Panc1 (cell line): ENCODE measurements around the gene RAB14. TPM values are rescaled to one million over a fixed set of nuclear protein-coding genes. Genes with fewer than 3 reads are reported as not detected.

ENCODE experiments used
- ATAC-seq: fragments of 200-7000 bp; cut with Tn5 transposase; 2 replicates; pipeline ENCODE4 v1.9.1; 2020; ENCODE audit warnings: mild to moderate bottlenecking, moderate library complexity
- BruUV-seq: library from RNA; stranded (reverse); fragments of 400-500 nt; replicated peaks from 2 replicates; lab custom pipeline; 2021; lab: Mats Ljungman, UMichigan
- CTCF ChIA-PET: fragments of 300-600 bp; sonication (Branson Sonifier 250); formaldehyde crosslinking; loops from one replicate; lab custom pipeline; 2022; ENCODE audit warnings: antibody characterized with exemption; lab: Charles Lee
- POLR2A ChIA-PET: fragments of 300-600 bp; sonication (Branson Sonifier 250); formaldehyde crosslinking; loops from one replicate; lab custom pipeline; 2022; ENCODE audit warnings: antibody characterized with exemption; lab: Charles Lee
- DNase-seq: peaks from one replicate; pipeline ENCODE4 v3.0.0-alpha.2; 2010; ENCODE audit warnings: low read depth, low spot score
- H3K27ac ChIP-seq: 2 replicates; pipeline ENCODE4 v1.5.1; 2011; ENCODE audit warnings: mild to moderate bottlenecking, low read length, inconsistent platforms
- H3K27me3 ChIP-seq: fragments of 200-500 bp; sonication (Bioruptor generic); 2 replicates; pipeline ENCODE4 v1.6.0; 2014; ENCODE audit warnings: low read length, inconsistent platforms; ENCODE audit not compliant: control insufficient read depth, insufficient read depth
- H3K36me3 ChIP-seq: fragments of 200-500 bp; sonication (Bioruptor generic); 2 replicates; pipeline ENCODE4 v1.5.1; 2014; ENCODE audit warnings: inconsistent platforms, mild to moderate bottlenecking, low read length, moderate library complexity; ENCODE audit not compliant: control insufficient read depth, insufficient read depth
- H3K4me1 ChIP-seq: 2 replicates; pipeline ENCODE4 v1.5.1; 2011; ENCODE audit warnings: inconsistent platforms, mild to moderate bottlenecking, low read length, moderate library complexity; ENCODE audit not compliant: control insufficient read depth, insufficient read depth
- H3K4me3 ChIP-seq, 2 experiments: 2 replicates each; pipeline ENCODE4 v1.5.1; 2011 to 2012; ENCODE audit warnings: low read depth in 2 of 2, low read length in 2 of 2, mild to moderate bottlenecking in 2 of 2, inconsistent platforms in 1 of 2, moderate library complexity in 1 of 2
- H3K9me3 ChIP-seq: fragments of 200-500 bp; sonication (Bioruptor generic); 2 replicates; pipeline ENCODE4 v1.5.1; 2014; ENCODE audit warnings: low read depth, mild to moderate bottlenecking, inconsistent platforms, low read length, moderate library complexity; ENCODE audit not compliant: control insufficient read depth, insufficient read depth
- POLR2AphosphoS5 ChIP-seq: IDR thresholded peaks from 2 replicates; pipeline ENCODE4 v1.6.1; 2012; ENCODE audit warnings: mild to moderate bottlenecking, low read depth, low read length, moderate library complexity
- TCF7L2 ChIP-seq: IDR thresholded peaks from 2 replicates; pipeline ENCODE4 v1.6.1; 2011; ENCODE audit warnings: mild to moderate bottlenecking, low read depth, low read length, inconsistent platforms
- in situ Hi-C: cut with HindIII; loops from 2 replicates; pipeline ENCODE4 v1.10.0; 2016; ENCODE audit warnings: low sequenced_read_pairs, low pct_unique_long_range_greater_than_20kb
- intact Hi-C: fragments of 100-400 bp; cut with micrococcal nuclease; formaldehyde crosslinking; loops from one replicate; pipeline ENCODE4 v1.10.0; 2022; ENCODE audit not compliant: unreplicated experiment
- total RNA-seq: library from RNA; stranded (reverse); gene quantifications from one replicate; pipeline ENCODE4 v1.2.1, GENCODE V29; 2021; ENCODE audit not compliant: unreplicated experiment
- TF ChIP-seq, protein P1 (sequence below), 2 experiments: IDR thresholded peaks; 2 replicates each; pipeline ENCODE4 v1.6.1; 2011 to 2012; ENCODE audit warnings: low read depth in 2 of 2, control low read depth in 1 of 2, low read length in 1 of 2, mild to moderate bottlenecking in 1 of 2, moderate library complexity in 1 of 2; ENCODE audit not compliant: insufficient read depth in 1 of 2
- TF ChIP-seq, protein P2 (sequence below): fragments of 450-650 bp; IDR thresholded peaks from 2 replicates; pipeline ENCODE4 v1.5.1; 2017; ENCODE audit warnings: mild to moderate bottlenecking

The RAB14 gene
- total RNA-seq, 1 experiment from 2014 or later: 42.7 TPM

DNA sequence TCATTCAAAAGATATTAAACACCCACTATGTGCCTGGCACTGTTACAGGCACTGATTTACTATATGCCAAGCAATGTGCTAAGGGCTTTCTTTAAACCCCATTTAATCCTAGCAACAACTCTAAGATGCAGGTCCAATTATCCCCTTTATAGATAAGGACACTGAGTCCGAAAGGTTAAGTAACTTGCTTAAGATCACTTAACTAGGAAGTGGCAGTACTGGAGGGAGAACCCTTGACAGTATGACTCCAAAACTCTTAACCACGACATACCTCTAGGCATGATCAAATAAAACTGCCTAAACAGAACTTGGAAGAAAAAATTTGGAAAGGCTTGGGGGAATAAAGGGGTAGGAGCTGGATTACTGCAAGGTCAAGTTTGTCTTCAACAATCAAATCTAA, 1.7 kb downstream of the RAB14 start:
- peak overlapping the region; percentile 76 for H3K27ac ChIP-seq
- peaks cover 2% of the 10 kb centered on the region; the same call in 1 of the 2 replicates for H3K36me3 ChIP-seq
- BruUV-seq: no TSS peak
- no peaks in the 10 kb centered on the region for H3K9me3 ChIP-seq
- intact Hi-C loops: no loop called here
- H3K4me3 ChIP-seq: peak overlapping the region; percentile 82 to 85
- ChIA-PET POLR2A (interaction anchor here (0.6 kb wide), 1 partner anchor 175 kb away, joined by 9 read pairs; no protein-coding TSS in a partner anchor), CTCF (no interaction called here)
- in situ Hi-C loops: no loop called here
- no peaks in the 10 kb centered on the region for H3K27me3 ChIP-seq
- DNase-seq (no peak), ATAC-seq (no peak)
- H3K4me1 ChIP-seq: peaks cover 14% of the 10 kb centered on the region
- TF ChIP-seq, protein P1, sequence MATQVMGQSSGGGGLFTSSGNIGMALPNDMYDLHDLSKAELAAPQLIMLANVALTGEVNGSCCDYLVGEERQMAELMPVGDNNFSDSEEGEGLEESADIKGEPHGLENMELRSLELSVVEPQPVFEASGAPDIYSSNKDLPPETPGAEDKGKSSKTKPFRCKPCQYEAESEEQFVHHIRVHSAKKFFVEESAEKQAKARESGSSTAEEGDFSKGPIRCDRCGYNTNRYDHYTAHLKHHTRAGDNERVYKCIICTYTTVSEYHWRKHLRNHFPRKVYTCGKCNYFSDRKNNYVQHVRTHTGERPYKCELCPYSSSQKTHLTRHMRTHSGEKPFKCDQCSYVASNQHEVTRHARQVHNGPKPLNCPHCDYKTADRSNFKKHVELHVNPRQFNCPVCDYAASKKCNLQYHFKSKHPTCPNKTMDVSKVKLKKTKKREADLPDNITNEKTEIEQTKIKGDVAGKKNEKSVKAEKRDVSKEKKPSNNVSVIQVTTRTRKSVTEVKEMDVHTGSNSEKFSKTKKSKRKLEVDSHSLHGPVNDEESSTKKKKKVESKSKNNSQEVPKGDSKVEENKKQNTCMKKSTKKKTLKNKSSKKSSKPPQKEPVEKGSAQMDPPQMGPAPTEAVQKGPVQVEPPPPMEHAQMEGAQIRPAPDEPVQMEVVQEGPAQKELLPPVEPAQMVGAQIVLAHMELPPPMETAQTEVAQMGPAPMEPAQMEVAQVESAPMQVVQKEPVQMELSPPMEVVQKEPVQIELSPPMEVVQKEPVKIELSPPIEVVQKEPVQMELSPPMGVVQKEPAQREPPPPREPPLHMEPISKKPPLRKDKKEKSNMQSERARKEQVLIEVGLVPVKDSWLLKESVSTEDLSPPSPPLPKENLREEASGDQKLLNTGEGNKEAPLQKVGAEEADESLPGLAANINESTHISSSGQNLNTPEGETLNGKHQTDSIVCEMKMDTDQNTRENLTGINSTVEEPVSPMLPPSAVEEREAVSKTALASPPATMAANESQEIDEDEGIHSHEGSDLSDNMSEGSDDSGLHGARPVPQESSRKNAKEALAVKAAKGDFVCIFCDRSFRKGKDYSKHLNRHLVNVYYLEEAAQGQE (IDR thresholded peaks at IDR 0.05; ENCODE audit: insufficient read depth in 1 of 2, low read depth in 2 of 2, low read length in 1 of 2): no peak
- TF ChIP-seq, protein P2, sequence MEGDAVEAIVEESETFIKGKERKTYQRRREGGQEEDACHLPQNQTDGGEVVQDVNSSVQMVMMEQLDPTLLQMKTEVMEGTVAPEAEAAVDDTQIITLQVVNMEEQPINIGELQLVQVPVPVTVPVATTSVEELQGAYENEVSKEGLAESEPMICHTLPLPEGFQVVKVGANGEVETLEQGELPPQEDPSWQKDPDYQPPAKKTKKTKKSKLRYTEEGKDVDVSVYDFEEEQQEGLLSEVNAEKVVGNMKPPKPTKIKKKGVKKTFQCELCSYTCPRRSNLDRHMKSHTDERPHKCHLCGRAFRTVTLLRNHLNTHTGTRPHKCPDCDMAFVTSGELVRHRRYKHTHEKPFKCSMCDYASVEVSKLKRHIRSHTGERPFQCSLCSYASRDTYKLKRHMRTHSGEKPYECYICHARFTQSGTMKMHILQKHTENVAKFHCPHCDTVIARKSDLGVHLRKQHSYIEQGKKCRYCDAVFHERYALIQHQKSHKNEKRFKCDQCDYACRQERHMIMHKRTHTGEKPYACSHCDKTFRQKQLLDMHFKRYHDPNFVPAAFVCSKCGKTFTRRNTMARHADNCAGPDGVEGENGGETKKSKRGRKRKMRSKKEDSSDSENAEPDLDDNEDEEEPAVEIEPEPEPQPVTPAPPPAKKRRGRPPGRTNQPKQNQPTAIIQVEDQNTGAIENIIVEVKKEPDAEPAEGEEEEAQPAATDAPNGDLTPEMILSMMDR: no peak
- TF ChIP-seq TCF7L2 (no peak), POLR2AphosphoS5 (no peak)

DNA sequence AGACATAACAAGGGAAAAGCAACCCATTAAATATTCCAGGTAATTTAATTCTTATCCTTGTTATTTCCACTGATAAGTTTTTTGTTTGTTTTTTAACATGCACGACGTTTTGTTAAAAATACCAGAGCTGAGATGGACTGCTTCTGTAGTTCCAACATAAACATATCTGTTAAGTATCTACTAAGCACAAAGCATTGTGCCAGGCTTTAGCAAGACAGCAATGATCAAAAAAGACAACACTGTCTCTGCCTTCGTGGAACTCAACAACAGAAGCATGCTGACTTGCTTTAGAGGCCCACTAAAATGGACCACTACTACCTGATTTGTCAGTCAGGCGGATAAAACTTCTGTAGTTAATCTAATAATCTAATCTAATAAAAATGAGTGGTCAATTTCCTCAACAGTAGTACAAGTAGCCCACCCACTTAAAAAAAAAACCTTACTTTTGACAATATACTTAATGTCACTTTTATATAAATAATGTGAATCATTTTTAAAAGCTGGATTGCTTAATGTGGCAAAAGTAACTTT, 3.1 kb downstream of the RAB14 start:
- TF ChIP-seq, protein P1 (IDR thresholded peaks at IDR 0.05; ENCODE audit: insufficient read depth in 1 of 2, low read depth in 2 of 2, low read length in 1 of 2): no peak
- TF ChIP-seq POLR2AphosphoS5: no peak
- Histone ChIP-seq H3K9me3 (no peaks in the 10 kb centered on the region), H3K36me3 (peaks cover 2% of the 10 kb centered on the region; the same call in 1 of the 2 replicates), H3K4me1 (peaks cover 14% of the 10 kb centered on the region), H3K4me3 (peak overlapping the region; percentile 10 to 82; a peak in 2 of 4 replicates), H3K27me3 (no peaks in the 10 kb centered on the region), H3K27ac (no peak overlapping the region)
- ATAC-seq: no peak
- POLR2A ChIA-PET: no interaction called here
- CTCF ChIA-PET: no interaction called here
- BruUV-seq: no TSS peak
- DNase-seq: no peak
- intact Hi-C loops: no loop called here
- in situ Hi-C loops: no loop called here
